Measurements from ENCODE around the gene CDH23. TPM values are rescaled to one million over a fixed set of nuclear protein-coding genes. Genes with fewer than 3 reads are reported as not detected.

CDH23 gene
- total and polyA plus RNA-seq, 9 of the 15 experiments (the other 6 are each of a cell fraction or from before 2014, with no cell fraction given) = 0.18 to 1.2 (median 0.47) TPM

- WGBS (ENCODE audit: insufficient coverage, low coverage, missing lambda C conversion rate) = 13% methylated on average over 7 of the region's 8 CpGs
- intact Hi-C loops (cut with micrococcal nuclease) (no loop called here), in situ Hi-C loops (cut with MboI) (no loop called here)
- Histone ChIP-seq H3K4me2 (ENCODE audit: insufficient read depth, low read length) (no peak overlapping the region), H4K20me1 (replicated peaks; ENCODE audit: control insufficient read depth, insufficient read depth, low read length) (no peaks in the 10 kb centered on the region; the same call in 1 of the 2 replicates), H3K79me2 (ENCODE audit: control insufficient read depth, insufficient read depth, low read length) (no peaks in the 10 kb centered on the region), H3K9me3 (replicated peaks; ENCODE audit: control insufficient read depth, insufficient read depth, low read depth, low read length) (no peaks in the 10 kb centered on the region), H2AFZ (ENCODE audit: low read depth, low read length) (no peak overlapping the region), H3K27ac (ENCODE audit: extremely low read depth, low read depth, low read length) (no peak overlapping the region), H3K9me1 (ENCODE audit: control insufficient read depth, insufficient read depth, low read length) (no peaks in the 10 kb centered on the region), H3K36me3 (ENCODE audit: control insufficient read depth, insufficient read depth, low read length) (no peaks in the 10 kb centered on the region), H3K4me3 (no peak overlapping the region), H3K9ac (ENCODE audit: insufficient read depth in 1 of 2, low read depth in 2 of 2, low read length in 2 of 2) (no peak overlapping the region), H3K4me1 (replicated peaks in 1 of 2; ENCODE audit: control insufficient read depth in 2 of 2, insufficient read depth in 2 of 2, low read length in 2 of 2) (no peaks in the 10 kb centered on the region), H3K27me3 (ENCODE audit: control insufficient read depth in 2 of 2, insufficient read depth in 2 of 2, low read length in 2 of 2) (peaks cover 36 to 64% of the 10 kb centered on the region in 2 experiments)
- DNase-seq (ENCODE audit: extremely low read depth in 1 of 4, low spot score in 3 of 4) (no peak), FAIRE-seq (no peak), ATAC-seq (no peak)
- no TSS peak for BruUV-seq (replicated peaks)
- CTCF ChIA-PET (ENCODE audit: low intra/inter-chr PET ratio) = no interaction called here
- POLR2A ChIA-PET = no interaction called here
- TF ChIP-seq TSHZ1 (CRISPR knock-in tag; IDR thresholded peaks at IDR 0.05) (no peak), HIVEP1 (CRISPR knock-in tag; IDR thresholded peaks at IDR 0.05) (no peak), RBM39 (optimal IDR thresholded peaks at IDR 0.05; ENCODE audit: low read depth, low read length) (no peak), MGA (IDR thresholded peaks at IDR 0.05) (no peak), HDAC6 (IDR thresholded peaks at IDR 0.05; ENCODE audit: low read depth, low read length) (no peak), BRCA1 (IDR thresholded peaks at IDR 0.05) (no peak), BRCA1 (CRISPR knock-in tag; IDR thresholded peaks at IDR 0.05) (no peak), HEY1 (CRISPR knock-in tag; IDR thresholded peaks at IDR 0.05; ENCODE audit: borderline replicate concordance) (no peak)
These were observed 97.8 kb downstream of the CDH23 start for GRCh38 chr10:71494476-71494875.
